Thyroid gland (tissue), 4 donors: ENCODE results near the gene ZSWIM5. TPM values are rescaled to one million over a fixed set of nuclear protein-coding genes. Genes with fewer than 3 reads are reported as not detected.
"Not testable (repeated sequence)": the region's sequence is repeated elsewhere in the genome, so short reads cannot be mapped to it uniquely, and the experiment has no call there.

Experiments used
- DNase-seq, 2 donors: peaks; one replicate each; pipeline ENCODE4 v3.0.0-alpha.2; 2019
- H3K27ac ChIP-seq, 3 donors: fragments of 200-600 bp; sonication (generic); 1 replicate in 2 of 3; 2 replicates in 1 of 3; pipeline ENCODE4 v1.5.1; 2016 to 2019; ENCODE audit warnings: mild to moderate bottlenecking in 1 of 3, moderate library complexity in 1 of 3
- H3K27me3 ChIP-seq: fragments of 200-600 bp; sonication (generic); one replicate; pipeline ENCODE4 v1.5.1; 2019
- H3K36me3 ChIP-seq, 2 donors: fragments of 200-600 bp; sonication (generic); one replicate each; pipeline ENCODE4 v1.5.1; 2016 to 2019
- H3K4me1 ChIP-seq, 2 donors: fragments of 200-600 bp; sonication (generic); one replicate each; pipeline ENCODE4 v1.5.1; 2017 to 2019
- H3K4me3 ChIP-seq, 3 donors: fragments of 200-600 bp; sonication (generic); replicated peaks in 1 of 3; 1 replicate in 2 of 3; 2 replicates in 1 of 3; pipeline ENCODE4 v1.5.1; 2016; ENCODE audit warnings: mild to moderate bottlenecking in 1 of 3
- H3K9me3 ChIP-seq: fragments of 200-600 bp; sonication (generic); one replicate; pipeline ENCODE4 v1.5.1; 2017
- CTCF ChIP-seq, 6 experiments: fragments of 200-600 bp in 3 of 6; fragments of 450-650 bp in 3 of 6; sonication (generic) in 3 of 6; IDR thresholded peaks; one replicate each; pipeline ENCODE4 v1.5.1; 2016 to 2019; ENCODE audit warnings: antibody characterized with exemption in 6 of 6, mild to moderate bottlenecking in 2 of 6, inconsistent platforms in 1 of 6, moderate library complexity in 1 of 6
- POLR2A ChIP-seq, 2 donors: fragments of 450-650 bp; IDR thresholded peaks; one replicate each; pipeline ENCODE4 v1.6.1; 2017; ENCODE audit warnings: antibody characterized with exemption in 2 of 2, mild to moderate bottlenecking in 2 of 2, moderate library complexity in 1 of 2
- WGBS, 2 donors: methylation state at CpG; one replicate each; pipeline ENCODE4 v1.1.5; 2017; 5-methylcytosine and 5-hydroxymethylcytosine counted together
- intact Hi-C: fragments of 100-400 bp; cut with DNase I; formaldehyde crosslinking; loops from one replicate; pipeline ENCODE4 v1.15.1; 2023
- total RNA-seq, 4 donors: library from RNA; depleted of rRNA; stranded (reverse); fragments of >200 nt; gene quantifications; one replicate each; pipeline ENCODE4 v1.2.3, GENCODE V29; 2016

ZSWIM5 gene
- total RNA-seq, 4 donors from 2014 or later, result 6.3 to 15.4 (median 12.5) TPM

- no peaks in the 10 kb centered on the region for H3K36me3 ChIP-seq
- DNase-seq, result no peak
- H3K9me3 ChIP-seq, result no peaks in the 10 kb centered on the region
- WGBS, 2 donors, result 84 to 90% methylated on average over 2 of the region's 2 CpGs
- intact Hi-C loops, result no loop called here
- no peaks in the 10 kb centered on the region for H3K4me1 ChIP-seq
- no peak for TF ChIP-seq POLR2A (IDR thresholded peaks at IDR 0.05)
- TF ChIP-seq CTCF (IDR thresholded peaks at IDR 0.05), result no peak
- no peaks in the 10 kb centered on the region for H3K27me3 ChIP-seq
- H3K27ac ChIP-seq, result no peak overlapping the region
- no peak overlapping the region for H3K4me3 ChIP-seq
These were observed 18.7 kb downstream of the ZSWIM5 start for GRCh38 chr1:45187725-45188124.

GRCh38 chr1:45179918-45180519, 26.4 kb downstream of the ZSWIM5 start:
- intact Hi-C loops, H3K36me3 ChIP-seq: not testable (repeated sequence)
- WGBS, 2 donors, result 96 to 97% methylated on average over 18 to 19 of the region's 21 CpGs

DNA sequence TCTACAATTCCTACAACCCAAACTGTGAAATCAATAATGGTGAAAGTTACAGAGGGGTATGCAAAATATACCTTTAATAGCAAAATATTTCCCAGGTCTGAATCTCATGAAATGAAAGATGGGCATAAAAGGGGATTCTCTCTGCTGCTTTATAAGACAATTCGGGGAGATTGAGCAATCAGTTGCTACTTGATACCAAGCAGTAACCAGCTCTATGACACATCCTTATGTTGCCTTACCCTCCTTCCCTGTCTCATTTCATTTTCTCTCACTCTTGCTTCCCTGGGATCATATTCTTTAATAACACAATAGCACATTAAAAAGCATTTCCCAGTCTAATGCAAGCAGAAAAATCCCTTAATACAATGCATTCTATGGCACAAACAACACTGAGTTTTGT, 29.0 kb downstream of the ZSWIM5 start:
- 94 to 100% methylated on average over 1 of the region's 1 CpG for WGBS, 2 donors
- Histone ChIP-seq H3K27ac (no peak overlapping the region), H3K9me3 (no peaks in the 10 kb centered on the region), H3K4me1 (no peaks in the 10 kb centered on the region), H3K27me3 (no peaks in the 10 kb centered on the region), H3K36me3 (no peaks in the 10 kb centered on the region), H3K4me3 (no peak overlapping the region)
- intact Hi-C loops, result no loop called here
- TF ChIP-seq POLR2A (IDR thresholded peaks at IDR 0.05) (no peak), CTCF (IDR thresholded peaks at IDR 0.05) (no peak)
- DNase-seq, result no peak

More at GRCh38 chr1:45179918-45180519, 26.4 kb downstream of the ZSWIM5 start:
- not testable (repeated sequence) for DNase-seq, H3K4me3 ChIP-seq, H3K27ac ChIP-seq, H3K9me3 ChIP-seq, H3K27me3 ChIP-seq, H3K4me1 ChIP-seq

DNA sequence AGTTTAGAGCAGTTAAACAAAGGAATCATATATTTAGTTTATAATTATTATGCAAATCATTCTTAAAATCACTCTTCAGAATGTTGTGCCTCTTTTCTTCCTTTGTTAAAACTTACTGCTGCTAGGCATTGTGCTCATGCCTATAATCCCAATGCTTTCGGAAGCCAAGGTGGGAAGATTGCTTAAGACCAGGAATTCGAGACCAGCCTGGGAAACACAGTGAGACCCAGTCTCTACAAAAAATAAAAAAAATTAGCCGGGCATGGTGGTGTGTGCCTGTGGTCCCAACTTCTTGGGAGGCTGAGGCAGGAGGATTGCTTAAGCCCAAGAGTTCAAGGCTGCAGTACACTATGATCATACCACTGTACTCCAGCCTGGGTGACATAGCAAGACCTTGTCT, 33.6 kb downstream of the ZSWIM5 start:
- Histone ChIP-seq H3K4me3 (no peak overlapping the region), H3K9me3 (no peaks in the 10 kb centered on the region), H3K36me3 (no peaks in the 10 kb centered on the region), H3K27me3 (no peaks in the 10 kb centered on the region), H3K27ac (no peak overlapping the region), H3K4me1 (no peaks in the 10 kb centered on the region)
- DNase-seq, result no peak
- TF ChIP-seq POLR2A (IDR thresholded peaks at IDR 0.05), result no peak
- no peak for TF ChIP-seq CTCF (IDR thresholded peaks at IDR 0.05)
- 89 to 99% methylated on average over 3 of the region's 3 CpGs for WGBS, 2 donors
- intact Hi-C loops, result no loop called here

DNA sequence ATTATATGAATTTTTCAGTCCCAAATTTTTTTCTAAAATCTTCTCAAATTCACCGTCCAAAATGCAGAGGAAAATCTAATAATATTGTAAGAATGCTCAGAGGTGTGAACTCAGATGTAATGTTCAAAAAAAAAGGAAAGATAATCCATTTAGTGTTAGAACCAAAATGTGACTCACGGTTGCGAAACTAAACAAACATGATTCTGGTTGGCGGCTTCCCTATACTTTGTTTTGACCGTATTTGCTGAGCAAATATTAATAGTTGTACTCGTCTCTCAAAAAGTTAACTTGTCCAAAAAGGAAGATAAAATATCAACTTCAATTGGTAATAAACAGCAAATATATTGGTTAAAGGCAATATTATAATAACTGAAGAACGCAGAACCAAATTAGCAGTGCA, 34.4 kb downstream of the ZSWIM5 start:
- no peaks in the 10 kb centered on the region for H3K9me3 ChIP-seq
- 87 to 90% methylated on average over 7 of the region's 7 CpGs for WGBS, 2 donors
- intact Hi-C loops, result no loop called here
- no peak overlapping the region for H3K4me3 ChIP-seq
- no peaks in the 10 kb centered on the region for H3K36me3 ChIP-seq
- no peak overlapping the region for H3K27ac ChIP-seq
- H3K27me3 ChIP-seq, result no peaks in the 10 kb centered on the region
- TF ChIP-seq CTCF (IDR thresholded peaks at IDR 0.05) (no peak), POLR2A (IDR thresholded peaks at IDR 0.05) (no peak)
- H3K4me1 ChIP-seq, result no peaks in the 10 kb centered on the region
- DNase-seq, result no peak
